AG04449 (cell line): ENCODE measurements around the gene DGKZ.

Experiments
- CTCF ChIA-PET: fragments of 350-600 bp; formaldehyde crosslinking; extraction: SDS; loops from one replicate; lab custom pipeline; 2021; ENCODE audit warnings: antibody characterized with exemption; lab: Yijun Ruan, JAX
- POLR2A ChIA-PET: fragments of 400-600, 350-600 bp; formaldehyde crosslinking; extraction: SDS; loops from one replicate; lab custom pipeline; 2020; ENCODE audit warnings: antibody characterized with exemption, inconsistent platforms; lab: Yijun Ruan, JAX
- DNase-seq: peaks from one replicate; pipeline ENCODE4 v3.0.0-alpha.2; 2010; ENCODE audit warnings: low read depth, low spot score
- H3K4me3 ChIP-seq: 2 replicates; pipeline ENCODE4 v1.5.1; 2011; ENCODE audit warnings: low read depth, mild to moderate bottlenecking, control low read depth, low read length
- CTCF ChIP-seq: IDR thresholded peaks from one replicate; pipeline ENCODE4 v1.5.1; 2011; ENCODE audit warnings: mild to moderate bottlenecking, moderate library complexity, low read length, control low read depth, inconsistent platforms; ENCODE audit not compliant: insufficient read depth; ENCODE audit errors: missing control alignments

Gene DGKZ

GRCh38 chr11:46351148-46351547, 3.9 kb downstream of the DGKZ start:
- H3K4me3 ChIP-seq: no peak overlapping the region
- no peak for TF ChIP-seq CTCF
- POLR2A ChIA-PET: interaction anchor here (2.0 kb wide), 1 partner anchor 10 kb away, joined by 8 read pairs; no protein-coding TSS in a partner anchor
- no peak for DNase-seq
- CTCF ChIA-PET: interaction anchor here (1.0 to 27.5 kb wide), 8 partner anchors 1 to 217 kb away, joined by 3 to 498 read pairs (median 13); partner anchors contain the start of gene DGKZ

GRCh38 chr11:46351606-46352005, 4.3 kb downstream of the DGKZ start:
- ChIA-PET CTCF (interaction anchor here (1.0 to 27.5 kb wide), 11 partner anchors 1 to 218 kb away, joined by 3 to 498 read pairs (median 7); partner anchors contain the start of gene DGKZ), POLR2A (interaction anchor here (2.0 kb wide), 1 partner anchor 9 kb away, joined by 8 read pairs; no protein-coding TSS in a partner anchor)
- no peak overlapping the region for H3K4me3 ChIP-seq
- no peak for TF ChIP-seq CTCF
- no peak for DNase-seq

- ChIA-PET POLR2A (interaction anchor here (2.0 kb wide), 1 partner anchor 9 kb away, joined by 8 read pairs; no protein-coding TSS in a partner anchor), CTCF (interaction anchor here (0.6 to 27.5 kb wide), 10 partner anchors 2 to 187 kb away, joined by 3 to 498 read pairs (median 7); partner anchors contain the start of gene DGKZ)
- no peak for DNase-seq
- no peak overlapping the region for H3K4me3 ChIP-seq
- TF ChIP-seq CTCF: peak; percentile 90
Observed at GRCh38 chr11:46352063-46352841, 5.0 kb downstream of the DGKZ start.

- H3K4me3 ChIP-seq: no peak overlapping the region
- no peak for TF ChIP-seq CTCF
- no peak for DNase-seq
- ChIA-PET CTCF (interaction anchor here (1.2 to 27.5 kb wide), 3 partner anchors 4 to 184 kb away, joined by 4 to 498 read pairs (median 498); partner anchors contain the start of gene DGKZ), POLR2A (no interaction called here)
Observed at GRCh38 chr11:46353698-46354097, 6.4 kb downstream of the DGKZ start.

- CTCF ChIA-PET: interaction anchor here (0.7 to 27.5 kb wide), 4 partner anchors 7 to 187 kb away, joined by 3 to 498 read pairs (median 250); partner anchors contain the start of gene DGKZ
- no peak for TF ChIP-seq CTCF
- DNase-seq: no peak
- H3K4me3 ChIP-seq: no peak overlapping the region
- POLR2A ChIA-PET: no interaction called here
Observed at GRCh38 chr11:46356924-46357482, 9.7 kb downstream of the DGKZ start.

- H3K4me3 ChIP-seq: no peak overlapping the region
- TF ChIP-seq CTCF: no peak
- CTCF ChIA-PET: interaction anchor here (0.9 to 27.5 kb wide), 3 partner anchors 6 to 187 kb away, joined by 3 to 498 read pairs (median 498); partner anchors contain the start of gene DGKZ
- no peak for DNase-seq
- POLR2A ChIA-PET: no interaction called here
Observed at GRCh38 chr11:46357483-46357936, 10.2 kb downstream of the DGKZ start.
